Hematopoietic multipotent progenitor cell treated with erythropoietin and hydrocortisone succinate and interleukin-3 and kit ligand, for 6 days (in vitro differentiated cells): ENCODE results near the gene CLSTN2.

Source experiments
- DNase-seq: peaks from one replicate; pipeline ENCODE4 v3.0.0-alpha.2; 2015

The CLSTN2 gene

DNA sequence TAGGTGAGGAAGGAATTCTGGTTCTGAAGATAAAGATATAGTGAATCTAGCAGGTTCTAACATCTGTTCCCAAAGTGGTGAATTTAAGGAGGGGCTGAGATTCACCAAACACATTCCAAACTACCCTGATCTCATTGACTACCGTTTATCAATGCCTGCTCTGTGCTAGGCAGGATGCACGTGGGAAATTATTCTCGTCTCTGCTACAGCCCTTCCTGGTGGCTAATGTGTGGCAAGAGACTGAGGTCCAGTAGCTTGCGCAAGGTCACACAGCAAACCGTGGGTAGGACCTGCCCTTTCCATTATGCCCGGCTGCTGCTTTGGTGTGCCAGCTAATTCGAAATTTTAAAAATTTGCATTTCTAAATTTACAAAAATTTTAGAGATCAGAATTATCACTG lies 533.4 kb downstream of the CLSTN2 start:
- DNase-seq = no peak

DNA sequence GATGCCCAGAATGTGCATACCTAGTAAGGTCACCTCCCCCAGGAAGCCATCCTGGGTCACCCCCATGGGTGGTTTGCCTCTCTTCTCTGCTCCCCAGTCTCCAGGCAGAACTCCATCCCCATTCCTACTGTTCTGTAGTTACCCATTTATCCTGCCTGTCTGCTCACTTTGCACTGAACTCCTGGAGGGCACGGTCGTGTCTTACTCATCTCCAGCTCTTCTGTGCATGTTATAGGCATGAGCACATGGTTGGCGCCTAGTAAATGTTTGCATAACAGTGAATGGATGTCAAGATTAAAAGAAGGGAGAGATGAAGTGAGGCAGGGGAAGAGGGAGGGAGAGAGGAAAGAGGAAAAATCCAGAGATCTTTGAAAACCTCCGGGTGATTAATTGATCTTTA lies 534.5 kb downstream of the CLSTN2 start:
- DNase-seq = no peak

DNA sequence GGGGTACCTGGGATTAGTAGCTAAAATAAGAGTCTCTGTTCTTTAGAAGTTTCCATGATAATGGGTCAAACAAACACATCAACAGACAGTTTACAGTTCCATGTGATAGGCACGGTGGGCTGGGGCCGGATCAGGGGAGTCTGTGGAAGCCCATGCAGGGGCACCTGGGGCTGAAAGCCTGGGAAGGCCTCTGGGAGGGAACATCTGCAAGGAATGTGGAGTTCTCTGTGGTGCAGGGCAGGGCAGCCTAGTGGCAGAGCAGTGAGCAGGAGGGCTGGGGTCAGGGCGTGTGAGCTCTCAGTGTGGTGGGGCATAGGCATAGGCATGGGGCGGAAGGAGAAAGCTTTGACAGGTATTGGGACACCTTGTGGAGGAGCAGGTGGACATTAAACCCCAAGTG lies 535.2 kb downstream of the CLSTN2 start:
- DNase-seq = no peak

GRCh38 chr3:140470962-140471361 lies 536.0 kb downstream of the CLSTN2 start:
- DNase-seq = no peak

DNA sequence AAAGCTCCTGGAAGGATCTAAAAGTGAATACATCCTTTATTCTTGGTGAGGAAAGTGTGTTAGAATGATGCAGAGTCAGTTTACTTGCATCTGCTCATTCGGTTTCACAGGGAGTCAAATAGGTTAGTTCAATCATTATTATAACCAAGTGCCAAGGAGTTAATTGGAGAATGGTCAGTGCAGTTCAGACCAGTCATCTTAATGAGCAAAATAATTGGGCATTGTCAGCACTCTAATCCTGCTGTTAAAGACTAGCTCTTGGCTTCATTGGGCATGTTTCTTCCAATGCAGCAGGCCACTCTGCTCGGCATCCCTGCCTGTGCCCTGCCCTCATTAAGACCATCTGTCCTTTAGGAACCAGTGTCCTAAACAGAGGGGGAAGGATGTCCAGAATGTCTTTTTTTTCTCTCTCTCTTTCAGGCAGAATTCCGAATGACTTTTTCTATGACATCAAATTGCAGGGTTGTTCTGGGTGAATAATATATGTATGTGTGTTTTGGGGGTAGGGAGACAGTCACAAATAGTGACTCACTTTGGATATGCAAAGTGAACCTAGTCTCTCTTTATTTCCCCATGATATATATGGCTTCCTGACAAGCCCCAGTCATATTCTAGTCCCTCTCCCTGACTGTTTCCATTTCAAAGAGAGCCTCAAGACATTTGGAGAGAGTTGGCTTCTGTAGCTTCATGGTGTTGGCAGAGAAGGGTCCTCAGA lies 537.5 kb downstream of the CLSTN2 start:
- DNase-seq = no peak

DNA sequence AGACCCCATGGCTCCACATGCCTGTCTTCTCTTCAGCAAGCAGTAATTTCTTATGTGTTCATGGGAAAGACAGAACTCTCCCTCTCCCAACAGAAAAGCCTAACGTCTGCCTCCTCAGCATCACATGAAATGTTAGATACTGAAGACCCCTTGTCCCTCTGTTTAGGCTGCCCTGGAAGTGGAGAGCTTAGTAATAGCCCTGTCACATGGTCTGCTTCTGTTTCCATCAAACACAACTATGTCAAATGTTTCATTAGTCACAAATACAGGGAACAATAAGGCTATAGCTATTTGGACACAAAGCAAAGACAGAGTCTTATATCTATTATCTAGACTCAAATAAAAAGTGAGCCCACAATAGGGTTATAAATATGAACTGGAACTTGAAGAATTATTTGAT lies 552.6 kb downstream of the CLSTN2 start:
- no peak for DNase-seq

GRCh38 chr3:140493271-140493670 lies 558.3 kb downstream of the CLSTN2 start:
- DNase-seq = no peak

- no peak for DNase-seq
Observed at GRCh38 chr3:140494970-140495369, 560.0 kb downstream of the CLSTN2 start.

DNA sequence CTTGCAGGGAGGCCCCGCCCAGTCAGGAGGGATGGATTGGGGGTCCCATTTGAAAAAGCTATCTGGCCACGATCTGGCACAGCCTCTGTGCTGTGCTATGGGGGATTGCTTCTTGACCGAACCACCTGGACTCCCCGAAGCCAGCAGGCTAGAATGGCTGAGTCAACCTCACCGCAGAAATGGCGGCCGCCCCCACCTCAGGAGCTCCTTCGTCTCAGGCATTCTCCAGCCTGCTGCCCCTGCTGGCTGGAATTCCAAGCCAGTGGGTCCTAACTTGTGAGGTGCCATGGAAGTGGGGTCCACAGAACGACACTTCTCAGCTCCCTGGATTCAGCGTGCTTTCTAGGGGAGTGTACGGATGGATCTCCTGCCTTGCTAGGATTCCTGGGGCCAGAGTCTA lies 562.3 kb downstream of the CLSTN2 start:
- no peak for DNase-seq

- DNase-seq = peak; percentile 4
Observed at GRCh38 chr3:140499114-140499757, 564.3 kb downstream of the CLSTN2 start.

DNA sequence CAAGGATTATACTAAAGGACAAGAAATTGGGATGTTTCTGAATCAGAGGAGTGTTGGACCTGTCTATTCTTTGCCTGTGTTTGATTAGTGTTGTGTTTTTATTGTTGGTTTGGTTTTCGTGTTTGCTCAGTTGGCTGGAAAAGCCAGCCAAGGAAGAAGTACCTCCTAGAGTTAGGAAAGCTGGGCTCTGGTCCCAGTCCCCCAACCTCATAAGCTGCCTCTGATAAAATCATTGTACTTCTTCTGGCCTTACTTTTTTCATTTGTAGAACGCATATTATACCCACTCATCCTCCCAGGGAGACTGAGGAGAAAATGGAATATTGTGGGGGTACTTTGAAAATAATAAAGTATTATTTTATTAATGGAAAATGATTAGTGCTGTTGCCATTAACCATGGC lies 565.5 kb downstream of the CLSTN2 start:
- DNase-seq = no peak

DNA sequence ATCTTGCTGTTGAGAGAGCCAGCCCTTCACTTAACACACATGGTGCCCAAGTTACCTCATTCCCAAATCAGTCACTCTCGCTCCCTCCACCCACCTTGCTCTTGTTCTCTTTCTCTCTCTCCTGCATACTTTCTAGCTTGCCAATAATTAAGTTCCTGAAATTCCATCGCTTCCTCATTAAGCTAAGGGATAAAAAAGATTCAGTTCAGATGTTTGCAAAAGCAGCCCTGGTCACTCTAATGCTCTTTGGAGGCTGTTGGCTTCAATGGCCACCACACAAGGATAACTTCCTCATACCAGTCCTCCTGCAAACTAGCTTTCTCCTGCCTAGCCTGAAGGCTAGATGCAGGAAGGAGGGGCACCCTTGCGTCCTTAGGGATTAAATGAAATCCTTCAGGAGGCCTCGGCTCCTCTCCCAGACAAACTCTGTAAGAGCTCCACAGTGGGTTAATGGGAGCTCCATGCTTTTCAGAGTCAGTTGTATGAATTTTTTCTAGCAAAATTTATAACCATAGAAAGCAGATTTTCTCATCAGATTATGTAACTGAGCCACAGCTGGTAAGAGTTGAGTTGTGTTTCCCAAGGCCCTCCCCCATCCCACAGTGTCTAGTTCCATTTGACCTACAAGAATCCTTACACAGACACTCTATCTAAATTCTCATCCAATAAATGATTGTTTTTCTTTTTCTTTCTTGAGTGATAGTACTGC lies 566.2 kb downstream of the CLSTN2 start:
- DNase-seq = no peak

- no peak for DNase-seq
Observed at GRCh38 chr3:140501770-140502364, 566.9 kb downstream of the CLSTN2 start.

GRCh38 chr3:140505213-140505612 lies 570.2 kb downstream of the CLSTN2 start:
- DNase-seq = no peak

DNA sequence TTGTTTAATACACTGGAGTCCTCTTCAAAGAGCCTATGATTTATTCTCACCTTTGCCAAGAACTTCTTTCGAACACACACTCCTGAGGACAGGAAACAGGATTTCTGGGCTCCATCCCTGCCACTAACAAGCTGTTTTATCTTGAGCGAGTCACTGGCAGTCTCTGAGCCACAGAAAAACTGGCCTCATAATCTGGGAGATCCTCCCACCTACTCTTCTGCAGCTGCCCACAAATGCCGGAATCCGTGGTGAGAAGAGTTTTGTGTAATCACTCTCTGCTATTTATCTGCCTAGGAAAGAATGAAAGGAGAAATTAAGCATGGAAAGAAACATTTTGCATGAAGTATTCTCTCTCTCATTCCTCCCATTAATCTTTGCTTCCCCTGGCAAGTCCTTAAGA lies 570.9 kb downstream of the CLSTN2 start:
- no peak for DNase-seq

GRCh38 chr3:140508550-140508949 lies 573.6 kb downstream of the CLSTN2 start:
- DNase-seq = no peak

DNA sequence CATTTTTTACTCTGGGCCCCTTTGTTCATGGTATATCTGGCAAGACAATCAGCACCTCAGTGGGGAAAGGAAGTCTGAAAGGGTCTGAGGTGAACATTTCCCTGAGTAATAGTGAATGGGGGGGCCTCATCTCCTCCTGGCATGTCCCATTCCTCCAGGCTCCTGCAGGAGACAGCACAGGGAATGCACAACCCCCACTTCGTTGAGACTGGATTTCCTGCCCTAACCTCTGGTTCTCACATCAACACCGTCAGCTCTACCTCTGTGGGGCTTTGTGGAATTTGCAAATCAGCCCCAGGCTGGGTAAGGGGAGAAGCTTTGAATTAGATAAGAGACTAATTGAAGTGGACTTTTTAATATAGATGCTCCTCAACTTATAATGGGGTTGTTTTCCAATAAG lies 574.5 kb downstream of the CLSTN2 start:
- no peak for DNase-seq

- DNase-seq = no peak
Observed at GRCh38 chr3:140510303-140510861, 575.4 kb downstream of the CLSTN2 start.

DNA sequence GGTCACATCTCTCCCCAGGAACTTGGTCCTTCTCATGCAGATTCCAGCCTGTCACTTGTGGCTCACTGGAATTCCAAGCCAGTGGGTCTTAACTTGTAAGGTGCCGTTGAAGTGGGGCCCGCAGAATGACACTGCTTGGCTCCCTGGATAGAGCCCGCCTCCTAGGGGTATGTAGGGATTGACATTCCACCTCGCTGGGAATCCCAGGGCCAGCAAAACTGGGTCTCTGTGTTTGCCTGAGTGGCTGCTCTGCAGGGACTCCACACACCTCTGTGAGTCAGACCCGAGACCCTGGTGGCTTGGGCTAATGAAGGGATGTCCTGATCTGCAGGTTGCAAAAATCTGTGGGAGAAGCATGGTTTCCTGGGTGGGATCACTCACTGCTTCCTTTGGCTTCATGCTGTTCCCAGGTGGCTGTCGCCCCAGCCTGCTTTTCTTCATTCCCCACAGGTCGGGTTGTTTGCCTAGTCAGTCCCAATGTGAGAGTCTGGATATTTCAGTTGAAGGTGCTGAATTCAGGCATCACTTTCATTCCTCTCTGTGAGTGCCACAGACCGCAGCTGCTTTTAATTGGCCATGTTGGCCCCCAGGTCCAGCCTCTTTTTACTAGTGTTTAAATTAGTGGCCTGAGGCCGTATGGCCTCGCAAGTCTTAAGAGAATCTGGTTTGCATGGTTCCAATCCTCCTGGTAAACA lies 586.9 kb downstream of the CLSTN2 start:
- DNase-seq = no peak

DNA sequence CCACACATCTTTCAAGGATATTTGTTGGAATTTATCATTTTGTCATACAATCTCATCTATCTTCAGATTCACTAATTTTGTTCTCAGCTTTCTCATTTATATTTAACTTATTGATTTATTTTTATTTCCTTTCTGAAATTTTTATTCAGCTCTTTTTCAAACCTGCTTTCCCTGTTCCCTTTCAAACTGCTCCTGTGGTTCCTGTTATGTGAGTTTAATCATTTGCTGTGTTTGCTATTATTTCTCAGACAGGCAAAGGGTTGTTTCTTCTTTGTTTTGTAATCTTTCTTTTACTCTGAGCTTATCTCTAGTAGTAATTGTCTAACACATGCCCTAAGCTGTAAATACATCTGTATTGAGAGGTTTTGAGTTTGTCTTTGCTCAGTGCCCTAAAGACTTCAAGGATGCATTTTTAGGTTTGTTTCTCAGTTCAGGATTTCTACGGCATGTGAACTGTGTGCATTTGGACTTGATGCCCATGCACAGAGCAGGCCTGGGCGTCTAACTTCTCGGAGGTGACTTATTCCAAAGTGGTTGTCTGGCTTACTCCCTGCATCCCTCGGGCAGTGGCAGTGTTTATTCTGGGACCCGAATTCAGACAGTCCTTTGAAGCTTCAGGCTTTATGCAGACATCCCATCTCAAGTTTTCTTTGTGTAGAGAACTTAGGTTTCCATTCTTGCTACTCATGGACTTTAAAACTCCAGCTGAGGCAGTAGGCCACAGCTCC lies 587.8 kb downstream of the CLSTN2 start:
- no peak for DNase-seq

GRCh38 chr3:140523600-140523999 lies 588.6 kb downstream of the CLSTN2 start:
- no peak for DNase-seq

- no peak for DNase-seq
Observed at GRCh38 chr3:140527156-140527555, 592.2 kb downstream of the CLSTN2 start.
